GM10248 (cell line): Measurements from ENCODE around the gene IKZF4.
A peak's percentile ranks its signal among the peaks of the same experiment; 100 is the strongest.
"Not testable (repeated sequence)": the region's sequence is repeated elsewhere in the genome, so short reads cannot be mapped to it uniquely, and the experiment has no call there.

Source experiments
- CTCF ChIA-PET: fragments of 300-600 bp; sonication (Branson Sonifier 250); formaldehyde crosslinking; extraction: SDS; loops from one replicate; lab custom pipeline; 2021; ENCODE audit warnings: antibody characterized with exemption; lab: Yijun Ruan, JAX
- POLR2A ChIA-PET: fragments of 350-650 bp; sonication (Branson Sonifier 250); formaldehyde crosslinking; extraction: SDS; loops from one replicate; lab custom pipeline; 2020; ENCODE audit warnings: antibody characterized with exemption; lab: Yijun Ruan, JAX
- DNase-seq: peaks from one replicate; pipeline ENCODE4 v3.0.0; 2012; ENCODE audit errors: extremely low spot score
- CTCF ChIP-seq: IDR thresholded peaks from 2 replicates; pipeline ENCODE4 v1.5.1; 2012; ENCODE audit warnings: mild to moderate bottlenecking, low read depth; ENCODE audit errors: extremely low read depth, missing control alignments, control extremely low read depth

Gene IKZF4

DNA sequence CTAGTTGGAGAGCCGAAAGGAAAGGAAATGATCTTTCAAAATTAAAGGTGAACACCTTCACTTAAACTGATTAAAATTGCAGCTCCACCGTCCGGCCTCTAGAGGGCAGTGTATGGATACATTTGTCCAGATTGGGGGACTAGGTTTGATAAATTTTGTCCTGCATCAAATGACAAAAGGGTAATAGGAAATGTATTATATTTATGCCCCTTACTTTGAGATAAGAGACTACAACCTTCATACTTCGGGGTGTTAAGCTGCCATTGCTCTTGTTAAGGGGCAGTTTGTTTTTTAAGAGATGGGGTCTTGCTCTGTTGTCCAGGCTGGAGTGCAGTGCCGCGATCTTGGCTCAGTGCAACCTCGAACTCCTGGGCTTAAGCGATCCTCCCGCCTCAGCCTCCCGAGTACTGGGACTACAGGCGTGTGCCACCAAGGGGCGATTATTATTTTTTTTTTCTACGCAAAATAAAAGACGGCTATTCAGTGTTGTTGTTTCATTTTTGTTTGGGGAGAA, 24.6 kb upstream of the IKZF4 start:
- ChIA-PET CTCF (interaction anchor here (0.7 to 6.8 kb wide), 47 partner anchors 13 to 271 kb away, joined by 3 to 140 read pairs (median 5); partner anchors contain the start of genes CD63, COQ10A, DNAJC14 and ESYT1), POLR2A (interaction anchor here (0.6 to 2.3 kb wide), 5 partner anchors 10 to 225 kb away, joined by 3 to 11 read pairs (median 4); partner anchors contain the start of genes RAB5B and RNF41)
- TF ChIP-seq CTCF, result peak; percentile 74
- peak; percentile 67 for DNase-seq

DNA sequence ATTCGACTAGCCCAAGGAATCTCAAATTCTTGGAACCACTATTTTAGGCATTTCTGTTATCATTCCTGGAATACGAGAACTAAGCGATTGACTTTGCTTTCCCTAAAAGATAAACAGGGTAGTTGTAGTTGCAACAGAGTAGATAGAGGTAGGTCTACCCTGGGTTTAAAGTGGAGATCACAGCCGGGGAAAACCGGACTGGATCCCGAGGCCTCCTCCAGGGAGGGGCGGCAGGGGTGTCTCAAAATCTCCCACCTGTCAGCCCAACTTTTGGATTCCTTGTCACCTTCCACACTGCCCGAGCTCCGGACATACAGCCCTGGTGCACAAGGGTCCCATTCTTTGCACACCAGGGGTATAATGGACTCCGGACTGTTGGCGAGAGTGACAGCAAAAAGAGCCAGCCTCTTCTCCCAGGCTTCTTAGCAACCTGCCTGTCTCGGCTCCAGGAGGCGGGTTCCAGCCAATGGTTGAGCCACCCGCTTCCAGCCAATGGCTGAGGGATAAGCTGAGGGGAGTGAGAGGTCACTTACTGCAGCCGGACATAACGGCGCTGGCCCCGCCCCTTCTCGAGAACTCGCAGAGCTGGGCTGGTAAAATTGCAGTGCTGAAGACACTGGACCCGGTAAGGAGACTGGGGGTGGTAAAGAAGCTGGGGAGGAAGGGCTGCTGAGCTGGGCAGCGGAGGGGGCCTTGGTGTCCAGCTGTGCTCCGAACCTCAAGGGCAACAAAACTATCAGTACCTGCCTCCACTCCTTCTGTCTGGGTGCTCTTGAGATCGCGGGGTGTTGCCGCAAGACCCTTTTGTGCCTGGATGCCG, 23.9 kb upstream of the IKZF4 start, which contains the start of gene SUOX:
Gene SUOX (plus strand): TSS at position 562 of the 820 bp plus-strand sequence. CDS start 4,946 bp downstream, outside the sequence.
- DNase-seq, result peak; percentile 98
- CTCF ChIA-PET, result interaction anchor here (0.7 to 6.8 kb wide), 42 partner anchors 13 to 438 kb away, joined by 3 to 140 read pairs (median 6); partner anchors contain the start of genes DNAJC14, ESYT1, IKZF4 and ORMDL2
- no peak for TF ChIP-seq CTCF
- POLR2A ChIA-PET, result interaction anchor here (0.8 to 2.3 kb wide), 5 partner anchors 10 to 107 kb away, joined by 4 to 11 read pairs (median 5); partner anchors contain the start of genes PA2G4 and RAB5B

DNA sequence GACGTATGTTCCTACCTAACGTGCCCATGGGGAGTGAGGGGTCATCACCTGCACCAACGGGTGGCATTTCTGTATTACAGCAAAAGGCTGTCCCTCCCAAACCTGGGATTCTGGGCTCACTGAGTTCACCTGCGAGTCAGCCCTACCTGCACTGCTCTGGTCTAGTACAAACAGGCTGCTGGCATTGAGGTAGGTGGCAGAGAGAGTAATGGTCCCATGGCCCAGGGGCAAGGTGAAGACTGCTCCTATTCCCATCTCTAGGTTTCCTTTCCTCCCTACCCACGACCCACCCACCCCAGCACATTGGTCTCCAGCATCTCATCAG, 23.3 kb upstream of the IKZF4 start:
- no peak for TF ChIP-seq CTCF
- peak; percentile 31 for DNase-seq
- POLR2A ChIA-PET, result interaction anchor here (0.8 to 2.3 kb wide), 5 partner anchors 10 to 107 kb away, joined by 4 to 11 read pairs (median 5); partner anchors contain the start of genes PA2G4 and RAB5B
- CTCF ChIA-PET, result interaction anchor here (0.7 to 6.8 kb wide), 25 partner anchors 13 to 438 kb away, joined by 3 to 140 read pairs (median 6); partner anchors contain the start of genes RAB5B and ZC3H10

DNA sequence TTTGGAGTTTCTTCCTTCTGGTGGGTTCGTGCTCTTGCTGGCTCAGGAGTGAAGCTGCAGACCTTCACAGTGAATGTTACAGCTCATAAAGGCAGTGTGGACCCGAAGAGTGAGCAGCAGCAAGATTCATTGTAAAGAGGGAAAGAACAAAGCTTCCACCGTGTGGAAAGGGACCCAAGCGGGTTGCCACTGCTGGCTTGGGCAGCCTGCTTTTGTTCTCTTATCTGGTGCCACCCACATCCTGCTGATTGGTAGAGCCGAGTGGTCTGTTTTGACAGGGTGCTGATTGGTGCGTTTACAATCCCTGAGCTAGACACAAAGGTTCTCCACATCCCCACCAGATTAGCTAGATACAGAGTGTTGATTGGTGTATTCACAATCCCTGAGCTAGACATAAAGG, 21.3 kb upstream of the IKZF4 start:
- DNase-seq, POLR2A ChIA-PET: not testable (repeated sequence)
- CTCF ChIA-PET, result interaction anchor here (1.1 to 6.8 kb wide), 4 partner anchors 10 to 26 kb away, joined by 3 to 114 read pairs (median 4); partner anchors contain the start of gene RAB5B

- DNase-seq, POLR2A ChIA-PET: not testable (repeated sequence)
- CTCF ChIA-PET, result interaction anchor here (0.9 to 6.8 kb wide), 4 partner anchors 11 to 60 kb away, joined by 3 to 114 read pairs (median 4); partner anchors contain the start of gene RAB5B
These were observed 20.8 kb upstream of the IKZF4 start for GRCh38 chr12:55999999-56000540.

GRCh38 chr12:56001487-56002100, 19.2 kb upstream of the IKZF4 start:
- POLR2A ChIA-PET, result no interaction called here
- CTCF ChIA-PET, result no interaction called here
- no peak for DNase-seq
- no peak for TF ChIP-seq CTCF

GRCh38 chr12:56003376-56003775, 17.5 kb upstream of the IKZF4 start:
- DNase-seq, POLR2A ChIA-PET: not testable (repeated sequence)
- CTCF ChIA-PET, result interaction anchor here (0.9 to 1.7 kb wide), 2 partner anchors 31 to 264 kb away, joined by 3 to 4 read pairs; no protein-coding TSS in a partner anchor
